Activated CD4-positive, alpha-beta T cell treated with anti-CD3 and anti-CD28 coated beads, Interleukin-2, amount 50 U/mL, for 16 hours (primary cell): ENCODE measurements around the gene SIDT2.
"Not testable (repeated sequence)": the region's sequence is repeated elsewhere in the genome, so short reads cannot be mapped to it uniquely, and the experiment has no call there.

Experiments used
- DNase-seq: peaks from one replicate; pipeline ENCODE4 v3.0.0-alpha.2; 2020

Gene SIDT2

DNA sequence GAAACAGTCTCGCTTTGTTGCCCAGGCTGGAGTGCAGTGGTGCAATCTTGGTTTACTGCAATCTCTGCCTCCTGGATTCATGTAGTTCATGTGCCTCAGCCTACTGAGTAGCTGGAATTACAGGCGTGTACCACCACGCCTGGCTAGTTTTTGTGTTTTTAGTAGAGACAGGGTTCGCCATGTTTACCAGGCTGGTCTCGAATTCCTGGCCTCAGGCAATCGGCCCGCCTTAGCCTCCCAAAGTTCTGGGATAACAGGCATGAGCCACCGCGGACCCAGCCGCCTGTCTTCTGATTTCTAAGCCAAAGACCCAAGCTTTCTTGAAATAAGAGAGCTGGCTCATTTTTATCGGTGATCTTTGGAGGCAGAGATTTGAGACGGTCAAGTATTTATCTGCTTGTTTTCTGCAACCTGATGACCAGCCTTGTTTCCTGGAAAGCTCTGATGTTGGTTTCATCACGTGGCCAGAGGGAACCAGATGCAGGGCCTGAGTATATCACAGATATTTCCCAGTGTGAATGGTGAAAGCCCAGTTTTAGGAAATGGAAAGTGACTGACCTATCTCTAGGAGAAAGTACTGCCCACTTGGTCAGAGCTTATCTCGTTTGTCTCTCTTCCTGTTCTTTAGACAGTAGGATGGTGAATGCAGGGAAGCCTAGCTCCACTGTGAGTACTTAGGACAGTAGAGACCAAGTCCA lies 5.7 kb upstream of the SIDT2 start:
- DNase-seq, result no peak

DNA sequence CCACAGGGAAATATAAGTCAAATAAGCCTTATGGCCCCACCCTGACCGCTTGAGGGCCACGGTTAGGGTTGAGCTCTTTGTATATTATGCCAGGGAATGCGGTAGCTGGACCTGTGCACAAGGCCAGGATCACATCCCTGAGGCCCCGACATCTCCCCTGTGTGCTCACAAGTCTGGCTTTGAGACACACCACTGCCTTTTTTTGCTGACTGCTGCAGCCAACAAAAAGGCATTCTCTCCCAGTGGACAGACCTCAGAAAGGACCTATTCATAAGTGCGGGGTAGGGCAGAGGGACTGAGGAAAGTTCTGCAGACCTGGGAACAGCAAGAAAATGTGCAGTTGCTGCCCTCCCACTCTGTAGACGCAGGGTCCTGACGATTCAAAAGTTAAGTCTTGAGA lies 3.4 kb upstream of the SIDT2 start:
- no peak for DNase-seq

DNA sequence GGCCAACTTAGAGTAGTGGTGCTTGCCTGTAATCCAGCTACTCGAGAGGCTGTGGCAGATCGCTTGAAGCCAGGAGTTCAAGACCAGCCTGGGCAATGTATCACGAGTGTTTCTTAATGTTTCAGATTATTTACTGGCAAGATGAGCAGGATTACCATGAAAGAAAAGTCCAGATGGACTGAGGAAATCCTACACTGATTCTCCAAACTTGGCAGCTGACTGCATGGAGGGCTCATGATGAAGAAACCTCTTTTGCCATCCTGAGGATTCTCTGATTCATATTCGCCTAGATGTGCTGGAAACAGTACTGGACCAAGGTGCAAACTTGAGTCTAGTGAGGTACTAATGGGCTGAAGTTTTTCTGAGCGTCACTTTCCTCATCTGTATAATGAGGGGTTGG lies 2.8 kb upstream of the SIDT2 start:
- DNase-seq, result no peak

DNA sequence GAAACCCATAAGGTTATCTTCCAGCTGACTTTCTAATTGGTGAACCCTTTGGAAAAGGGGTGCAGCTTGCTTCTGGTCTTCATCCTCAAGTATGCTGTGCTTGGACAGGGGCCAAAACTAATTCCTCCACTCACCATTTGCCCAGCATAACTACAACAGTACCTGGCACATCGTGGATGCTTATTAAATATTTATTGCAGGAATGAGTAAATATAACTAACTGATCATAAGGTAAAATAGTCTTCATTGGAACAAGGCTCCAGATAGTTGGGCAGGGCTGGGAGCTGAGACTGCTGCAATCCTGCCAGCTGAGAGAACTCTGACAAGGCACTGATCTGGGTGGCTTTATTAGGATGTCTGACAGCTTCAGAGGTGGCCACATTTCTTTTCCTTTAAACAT lies 2.4 kb upstream of the SIDT2 start:
- DNase-seq, result no peak

- no peak for DNase-seq
Observed at GRCh38 chr11:117177534-117178209, 871 bp upstream of the SIDT2 start.

GRCh38 chr11:117179048-117179999 lies 781 bp downstream of the SIDT2 start:
- DNase-seq, result peak; percentile 46

DNA sequence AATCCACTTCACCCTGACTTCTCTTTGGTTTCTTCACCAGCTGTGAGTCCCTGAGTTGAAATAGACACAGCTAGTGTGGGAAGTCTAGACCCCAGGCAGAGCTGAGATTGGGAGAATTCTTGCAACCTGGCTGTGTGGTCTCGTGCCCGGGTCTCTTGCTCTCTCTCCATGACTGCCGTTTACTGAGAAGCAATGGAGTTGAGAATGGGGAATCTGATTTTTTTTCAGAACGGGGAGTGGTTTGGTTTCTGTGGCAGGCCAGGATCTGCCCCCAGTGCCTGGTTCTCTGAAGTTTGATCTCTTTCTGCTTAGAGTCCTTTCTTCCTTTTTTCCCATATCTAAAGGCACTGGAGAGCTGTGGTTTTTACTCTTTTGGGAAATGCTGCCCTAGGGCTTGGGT lies 1.5 kb downstream of the SIDT2 start:
- DNase-seq, result no peak

GRCh38 chr11:117180661-117181585 lies 2.4 kb downstream of the SIDT2 start:
- peak; percentile 73 for DNase-seq

DNA sequence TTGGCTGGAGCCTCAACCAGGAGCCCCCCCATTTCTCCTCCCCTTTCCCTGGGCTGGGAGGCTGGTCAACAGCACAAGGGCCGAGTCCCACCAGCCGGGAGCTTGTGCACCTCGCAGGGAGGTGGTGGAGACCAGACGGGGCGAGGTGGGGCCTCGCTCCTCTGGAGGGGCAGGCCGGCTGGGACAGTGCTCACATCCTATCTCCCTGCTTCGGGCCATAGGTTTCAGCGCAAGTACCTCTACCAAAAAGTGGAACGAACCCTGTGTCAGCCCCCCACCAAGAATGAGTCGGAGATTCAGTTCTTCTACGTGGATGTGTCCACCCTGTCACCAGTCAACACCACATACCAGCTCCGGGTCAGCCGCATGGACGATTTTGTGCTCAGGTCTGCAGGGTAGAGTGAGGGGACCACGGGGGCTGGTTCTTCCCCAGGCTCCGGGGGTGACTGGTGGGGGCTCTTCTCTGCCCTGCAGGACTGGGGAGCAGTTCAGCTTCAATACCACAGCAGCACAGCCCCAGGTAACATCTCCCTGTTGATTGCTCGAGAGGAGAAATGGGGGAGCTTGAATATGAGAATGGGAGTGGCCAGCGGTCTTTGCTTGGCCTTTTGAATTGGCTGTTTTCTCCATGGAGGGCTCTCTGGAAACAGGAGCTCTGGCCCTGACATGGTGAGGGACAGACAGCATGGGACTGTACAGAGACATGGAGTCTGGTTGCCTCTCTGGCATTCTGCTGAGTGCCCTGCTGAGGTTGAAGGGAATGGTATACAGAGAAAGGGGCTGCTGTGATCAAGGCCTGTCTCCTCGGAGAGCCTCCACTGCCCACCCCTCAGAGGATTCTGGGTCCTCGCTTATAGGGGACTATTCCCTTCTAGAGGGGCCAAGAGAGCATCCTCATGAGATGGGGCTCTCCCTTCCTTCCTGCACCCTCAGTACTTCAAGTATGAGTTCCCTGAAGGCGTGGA lies 3.3 kb downstream of the SIDT2 start:
- no peak for DNase-seq

DNA sequence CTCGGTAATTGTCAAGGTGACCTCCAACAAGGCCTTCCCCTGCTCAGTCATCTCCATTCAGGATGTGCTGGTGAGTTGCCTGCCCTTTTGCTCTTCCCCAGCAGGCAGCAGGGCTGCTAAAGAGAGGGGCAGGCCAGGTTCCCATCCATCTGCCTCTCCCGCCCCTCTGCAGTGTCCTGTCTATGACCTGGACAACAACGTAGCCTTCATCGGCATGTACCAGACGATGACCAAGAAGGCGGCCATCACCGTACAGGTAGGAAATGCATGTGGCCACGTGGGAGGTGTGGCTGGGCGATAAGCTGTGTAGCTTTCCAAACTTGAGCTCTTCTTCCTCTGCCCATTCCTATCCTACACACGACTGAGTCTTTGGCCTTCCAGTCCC lies 4.0 kb downstream of the SIDT2 start:
- no peak for DNase-seq

- DNase-seq, result not testable (repeated sequence)
Observed at GRCh38 chr11:117183178-117183577, 4.6 kb downstream of the SIDT2 start.

DNA sequence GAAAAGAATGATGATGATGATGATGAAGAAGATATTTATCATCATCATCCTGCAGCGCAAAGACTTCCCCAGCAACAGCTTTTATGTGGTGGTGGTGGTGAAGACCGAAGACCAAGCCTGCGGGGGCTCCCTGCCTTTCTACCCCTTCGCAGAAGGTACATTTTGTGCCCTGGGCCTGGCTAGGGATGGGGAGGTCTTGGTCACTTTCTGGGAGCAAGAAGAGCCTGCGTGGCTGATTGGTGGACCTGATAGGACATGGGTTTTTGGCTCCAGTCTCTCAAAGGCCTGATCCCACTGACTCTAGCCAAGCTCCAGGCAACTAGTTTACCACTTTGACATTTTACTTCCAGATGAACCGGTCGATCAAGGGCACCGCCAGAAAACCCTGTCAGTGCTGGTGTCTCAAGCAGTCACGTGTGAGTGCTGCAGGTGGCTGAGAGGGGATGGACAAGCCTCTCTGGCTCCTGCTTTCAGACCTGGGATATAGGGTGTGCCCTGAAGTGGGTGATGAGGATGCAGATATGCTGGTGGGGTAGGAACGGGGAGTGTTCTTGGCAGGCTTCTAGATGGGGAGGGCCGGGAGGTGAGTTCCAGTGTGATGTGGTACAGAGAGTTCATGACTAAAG lies 5.3 kb downstream of the SIDT2 start:
- DNase-seq, result no peak

GRCh38 chr11:117185736-117186430 lies 7.3 kb downstream of the SIDT2 start:
- DNase-seq, result no peak

GRCh38 chr11:117186431-117186761 lies 7.9 kb downstream of the SIDT2 start:
- no peak for DNase-seq

DNA sequence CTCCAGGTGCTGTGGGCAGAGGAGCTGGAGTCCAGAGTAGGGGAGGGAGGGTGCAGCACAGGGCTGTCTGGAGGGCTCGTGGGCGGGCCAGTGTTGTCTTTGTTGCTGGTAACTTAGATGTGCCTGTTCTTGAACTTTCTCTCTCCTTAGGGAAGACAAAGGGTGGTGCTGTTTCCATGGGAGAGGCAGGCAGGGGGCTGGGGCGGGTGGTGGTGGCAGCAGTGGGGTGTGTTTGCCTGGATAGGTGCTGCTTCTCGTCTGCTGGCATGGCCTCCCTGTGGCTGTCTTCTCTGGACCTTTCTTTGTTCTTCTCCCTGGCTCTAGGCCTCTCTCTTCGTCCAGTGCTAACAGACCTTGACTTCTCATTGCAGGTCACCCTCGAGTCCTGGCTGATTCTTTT lies 8.5 kb downstream of the SIDT2 start:
- DNase-seq, result no peak

- no peak for DNase-seq
Observed at GRCh38 chr11:117187428-117187798, 8.9 kb downstream of the SIDT2 start.

DNA sequence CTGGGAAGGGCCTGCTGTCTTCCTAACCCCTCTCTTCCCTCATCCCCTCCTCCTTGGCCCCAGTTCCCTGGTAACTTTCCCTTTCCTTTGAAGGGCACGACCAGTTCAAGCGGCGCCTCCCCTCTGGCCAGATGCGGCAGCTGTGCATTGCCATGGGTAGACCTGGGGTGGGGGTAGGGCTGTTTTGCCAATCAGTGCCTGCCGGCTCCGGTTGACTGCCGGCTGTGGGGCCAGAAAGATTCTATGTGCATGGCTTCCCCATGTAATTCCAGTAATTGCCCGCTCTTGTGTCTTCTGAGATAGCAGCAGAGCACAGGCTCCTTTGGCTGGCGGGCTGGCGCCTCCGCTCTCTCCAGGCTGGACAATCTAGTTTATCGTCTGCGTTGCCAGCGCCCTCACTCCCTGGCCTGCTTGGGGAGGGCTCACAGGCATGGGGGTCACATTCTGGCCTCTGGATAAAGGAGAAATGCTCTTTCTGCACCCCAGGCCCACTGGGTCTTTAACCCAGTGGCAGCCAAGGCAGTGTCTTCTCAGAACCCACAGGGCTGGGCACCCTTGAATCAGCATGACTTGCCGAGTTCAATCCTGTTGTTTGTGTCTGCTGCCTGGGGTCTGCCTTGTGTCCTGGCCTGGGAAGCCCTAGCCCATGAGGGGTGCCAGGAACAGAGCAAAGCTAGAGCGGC lies 9.4 kb downstream of the SIDT2 start:
- DNase-seq, result no peak

DNA sequence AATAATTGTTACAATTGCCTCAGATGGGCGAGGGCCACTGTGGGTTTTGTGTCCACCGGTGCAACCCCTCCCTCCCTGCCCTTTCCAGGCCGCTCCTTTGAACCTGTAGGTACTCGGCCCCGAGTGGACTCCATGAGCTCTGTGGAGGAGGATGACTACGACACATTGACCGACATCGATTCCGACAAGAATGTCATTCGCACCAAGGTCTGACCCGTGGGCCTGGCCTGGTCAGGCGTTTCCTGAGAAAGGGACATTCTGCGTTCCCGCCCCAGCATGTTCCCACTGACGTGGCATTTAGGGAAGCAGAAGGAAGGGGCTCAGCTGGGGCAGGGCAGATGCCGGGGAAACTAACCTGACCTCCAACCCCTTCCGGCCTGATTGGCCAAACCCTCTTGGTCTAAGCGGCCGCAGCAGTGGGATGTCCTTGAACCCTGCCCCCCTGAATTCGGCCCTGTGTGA lies 10.1 kb downstream of the SIDT2 start:
- DNase-seq, result no peak

DNA sequence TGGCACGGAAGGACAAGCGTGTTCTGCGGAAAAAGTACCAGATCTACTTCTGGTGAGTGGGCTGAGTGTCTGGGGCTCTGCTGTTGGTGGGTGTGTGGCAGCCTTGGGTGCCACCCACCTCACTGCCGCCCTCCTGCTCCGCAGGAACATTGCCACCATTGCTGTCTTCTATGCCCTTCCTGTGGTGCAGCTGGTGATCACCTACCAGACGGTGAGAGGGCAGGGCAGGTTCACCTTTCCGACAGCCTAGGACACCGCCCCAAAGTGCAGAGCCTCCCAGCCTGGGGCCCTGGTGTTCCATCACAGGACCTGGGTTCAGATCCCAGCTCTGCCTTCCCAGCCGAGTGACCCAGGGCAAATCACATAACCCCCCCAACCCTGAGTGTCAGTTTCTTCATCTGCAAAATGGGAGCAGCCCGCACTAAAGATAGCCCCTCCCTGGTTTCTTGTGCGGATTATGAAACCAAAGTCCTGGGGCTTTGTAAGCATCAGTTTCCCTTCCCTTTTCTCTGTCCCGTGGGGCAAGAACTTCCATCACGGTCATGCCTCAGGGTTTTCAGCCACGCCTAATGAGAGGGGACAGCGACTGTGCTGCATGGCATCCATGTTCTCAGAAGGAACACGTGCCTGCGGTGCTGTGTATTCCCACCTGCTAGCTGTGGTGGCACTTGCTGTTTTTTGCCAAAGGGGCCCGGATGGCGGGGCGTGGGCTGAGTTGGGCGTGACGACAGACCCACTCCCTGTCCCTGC lies 10.8 kb downstream of the SIDT2 start:
- no peak for DNase-seq
